Sigmoid colon (tissue), 4 donors: ENCODE data around the gene SH3TC1.

Experiments used
- EP300 ChIP-seq, 4 donors: sonication (generic); formaldehyde crosslinking; IDR thresholded peaks; one replicate each; pipeline ENCODE4 v1.6.1; 2017; ENCODE audit warnings: antibody characterized with exemption in 4 of 4
- POLR2A ChIP-seq, 2 donors: fragments of 450-650 bp; IDR thresholded peaks; one replicate each; pipeline ENCODE4 v1.6.1; 2016; ENCODE audit warnings: antibody characterized with exemption in 2 of 2, mild to moderate bottlenecking in 2 of 2, moderate library complexity in 2 of 2
- POLR2AphosphoS5 ChIP-seq, 4 donors: sonication (generic); formaldehyde crosslinking; IDR thresholded peaks; one replicate each; pipeline ENCODE4 v1.6.1; 2017; ENCODE audit warnings: antibody characterized with exemption in 4 of 4
- TF ChIP-seq, protein P1 (sequence below), 4 experiments: fragments of 450-650 bp in 3 of 4; fragments of 200-600 bp in 1 of 4; IDR thresholded peaks; one replicate each; pipeline ENCODE4 v1.5.1; 2016 to 2019; ENCODE audit warnings: antibody characterized with exemption in 4 of 4, mild to moderate bottlenecking in 3 of 4, moderate library complexity in 2 of 4

DNA sequence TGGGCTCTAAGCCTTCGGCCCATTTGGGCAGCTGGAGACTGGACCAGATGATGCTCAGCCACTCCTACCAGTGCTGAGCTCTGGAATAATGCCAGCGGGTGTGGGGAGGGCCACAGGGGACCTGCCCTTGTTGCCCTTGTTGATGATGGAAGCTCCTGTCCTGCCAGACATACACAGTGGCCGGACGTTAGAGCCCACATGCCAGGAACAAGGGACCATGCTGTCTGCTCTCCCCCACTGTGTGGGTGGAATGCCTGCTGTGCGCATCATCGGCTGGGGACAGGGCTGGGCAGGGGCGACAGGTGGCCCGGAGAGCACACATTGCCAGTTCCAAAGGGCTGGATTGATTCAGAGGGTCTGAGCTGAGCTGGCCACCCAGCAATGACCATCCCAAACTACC lies 42.5 kb upstream of the SH3TC1 start:
- TF ChIP-seq, protein P1, sequence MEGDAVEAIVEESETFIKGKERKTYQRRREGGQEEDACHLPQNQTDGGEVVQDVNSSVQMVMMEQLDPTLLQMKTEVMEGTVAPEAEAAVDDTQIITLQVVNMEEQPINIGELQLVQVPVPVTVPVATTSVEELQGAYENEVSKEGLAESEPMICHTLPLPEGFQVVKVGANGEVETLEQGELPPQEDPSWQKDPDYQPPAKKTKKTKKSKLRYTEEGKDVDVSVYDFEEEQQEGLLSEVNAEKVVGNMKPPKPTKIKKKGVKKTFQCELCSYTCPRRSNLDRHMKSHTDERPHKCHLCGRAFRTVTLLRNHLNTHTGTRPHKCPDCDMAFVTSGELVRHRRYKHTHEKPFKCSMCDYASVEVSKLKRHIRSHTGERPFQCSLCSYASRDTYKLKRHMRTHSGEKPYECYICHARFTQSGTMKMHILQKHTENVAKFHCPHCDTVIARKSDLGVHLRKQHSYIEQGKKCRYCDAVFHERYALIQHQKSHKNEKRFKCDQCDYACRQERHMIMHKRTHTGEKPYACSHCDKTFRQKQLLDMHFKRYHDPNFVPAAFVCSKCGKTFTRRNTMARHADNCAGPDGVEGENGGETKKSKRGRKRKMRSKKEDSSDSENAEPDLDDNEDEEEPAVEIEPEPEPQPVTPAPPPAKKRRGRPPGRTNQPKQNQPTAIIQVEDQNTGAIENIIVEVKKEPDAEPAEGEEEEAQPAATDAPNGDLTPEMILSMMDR (IDR thresholded peaks at IDR 0.05): no peak
- TF ChIP-seq POLR2AphosphoS5 (IDR thresholded peaks at IDR 0.05) (no peak), POLR2A (IDR thresholded peaks at IDR 0.05) (no peak), EP300 (IDR thresholded peaks at IDR 0.05) (no peak)
